ENCODE results near the gene PRDM16.

DNA sequence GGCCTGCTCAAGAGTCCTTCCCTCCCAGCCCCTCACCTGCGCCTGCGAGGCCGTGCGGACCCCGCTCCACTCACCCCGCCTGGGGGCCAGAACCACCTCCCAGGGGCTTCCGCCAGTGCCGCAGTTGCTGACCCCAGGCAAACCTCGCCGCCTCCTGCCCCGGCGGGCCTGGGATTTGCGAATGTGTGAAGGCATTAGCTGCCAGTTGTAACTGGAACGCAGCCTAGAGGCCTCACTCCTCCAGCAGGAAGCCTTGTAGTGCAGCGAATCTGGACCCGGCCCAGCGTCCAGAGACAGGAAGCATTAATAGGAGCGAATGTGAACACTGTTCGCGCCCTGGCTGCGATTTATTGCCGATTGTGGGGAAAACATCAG lies 244.6 kb downstream of the PRDM16 start:
- TF ChIP-seq, protein P1, sequence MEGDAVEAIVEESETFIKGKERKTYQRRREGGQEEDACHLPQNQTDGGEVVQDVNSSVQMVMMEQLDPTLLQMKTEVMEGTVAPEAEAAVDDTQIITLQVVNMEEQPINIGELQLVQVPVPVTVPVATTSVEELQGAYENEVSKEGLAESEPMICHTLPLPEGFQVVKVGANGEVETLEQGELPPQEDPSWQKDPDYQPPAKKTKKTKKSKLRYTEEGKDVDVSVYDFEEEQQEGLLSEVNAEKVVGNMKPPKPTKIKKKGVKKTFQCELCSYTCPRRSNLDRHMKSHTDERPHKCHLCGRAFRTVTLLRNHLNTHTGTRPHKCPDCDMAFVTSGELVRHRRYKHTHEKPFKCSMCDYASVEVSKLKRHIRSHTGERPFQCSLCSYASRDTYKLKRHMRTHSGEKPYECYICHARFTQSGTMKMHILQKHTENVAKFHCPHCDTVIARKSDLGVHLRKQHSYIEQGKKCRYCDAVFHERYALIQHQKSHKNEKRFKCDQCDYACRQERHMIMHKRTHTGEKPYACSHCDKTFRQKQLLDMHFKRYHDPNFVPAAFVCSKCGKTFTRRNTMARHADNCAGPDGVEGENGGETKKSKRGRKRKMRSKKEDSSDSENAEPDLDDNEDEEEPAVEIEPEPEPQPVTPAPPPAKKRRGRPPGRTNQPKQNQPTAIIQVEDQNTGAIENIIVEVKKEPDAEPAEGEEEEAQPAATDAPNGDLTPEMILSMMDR (conservative IDR thresholded peaks at IDR 0.05 in 1 of 2, IDR thresholded peaks at IDR 0.05 in 1 of 2; ENCODE audit: extremely low read depth in 1 of 2, insufficient read depth in 1 of 2, low read depth in 1 of 2, low read length in 2 of 2) = no peak
- TF ChIP-seq EZH2 (IDR thresholded peaks at IDR 0.05; ENCODE audit: borderline replicate concordance, low read length) = no peak
